NCI-H2196 (cell line): ENCODE results near the gene ADPRH.
"Not testable (repeated sequence)": the region's sequence is repeated elsewhere in the genome, so short reads cannot be mapped to it uniquely, and the experiment has no call there.

Experiments used
- DNase-seq: peaks from one replicate; lab custom pipeline; 2025; ENCODE audit not compliant: unreplicated experiment; lab: John Stamatoyannopoulos, UW

Gene ADPRH

GRCh38 chr3:119559441-119559963 lies 19.8 kb upstream of the ADPRH start, which contains the start of gene CD80:
Gene CD80 (minus strand): TSS chr3:119559614. CDS start chr3:119557728, 1,886 bp downstream.
- DNase-seq = no peak

GRCh38 chr3:119560160-119560559 lies 19.1 kb upstream of the ADPRH start:
- no peak for DNase-seq

- no peak for DNase-seq
These were observed 16.9 kb upstream of the ADPRH start for GRCh38 chr3:119562307-119562961.

DNA sequence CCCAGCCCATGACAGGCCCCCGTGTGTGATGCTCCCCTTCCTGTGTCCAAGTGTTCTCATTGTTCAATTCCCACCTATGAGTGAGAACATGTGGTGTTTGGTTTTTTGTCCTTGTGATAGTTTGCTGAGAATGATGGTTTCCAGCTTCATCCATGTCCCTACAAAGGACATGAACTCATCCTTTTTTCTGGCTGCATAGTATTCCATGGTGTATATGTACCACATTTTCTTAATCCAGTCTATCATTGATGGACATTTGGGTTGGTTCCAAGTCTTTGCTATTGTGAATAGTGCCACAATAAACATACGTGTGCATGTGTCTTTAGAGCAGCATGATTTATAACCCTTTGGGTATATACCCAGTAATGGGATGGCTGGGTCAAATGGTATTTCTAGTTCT lies 16.0 kb upstream of the ADPRH start:
- not testable (repeated sequence) for DNase-seq

- no peak for DNase-seq
These were observed 10.1 kb upstream of the ADPRH start for GRCh38 chr3:119569156-119569555.

DNA sequence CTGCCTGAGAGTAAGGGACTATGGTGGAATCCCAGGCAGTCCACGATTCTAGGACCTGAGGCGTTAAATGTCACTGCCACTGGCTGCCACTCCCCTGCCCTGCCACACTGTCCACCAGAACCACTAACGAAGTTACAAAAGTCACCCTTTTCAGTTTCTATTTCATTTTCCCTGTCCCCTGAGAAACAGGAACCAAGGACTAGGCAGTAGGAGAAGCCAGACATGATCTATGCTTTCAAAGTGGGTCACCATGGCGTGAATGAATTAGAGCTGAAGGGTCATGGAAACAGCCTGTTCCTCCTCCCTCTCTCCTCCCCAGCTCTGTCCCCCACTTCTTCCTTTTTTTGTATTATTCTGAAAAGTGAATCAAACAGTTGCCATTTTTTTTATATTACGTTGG lies 9.1 kb upstream of the ADPRH start:
- DNase-seq = no peak

- DNase-seq = no peak
These were observed 8.1 kb upstream of the ADPRH start for GRCh38 chr3:119571230-119571629.

DNA sequence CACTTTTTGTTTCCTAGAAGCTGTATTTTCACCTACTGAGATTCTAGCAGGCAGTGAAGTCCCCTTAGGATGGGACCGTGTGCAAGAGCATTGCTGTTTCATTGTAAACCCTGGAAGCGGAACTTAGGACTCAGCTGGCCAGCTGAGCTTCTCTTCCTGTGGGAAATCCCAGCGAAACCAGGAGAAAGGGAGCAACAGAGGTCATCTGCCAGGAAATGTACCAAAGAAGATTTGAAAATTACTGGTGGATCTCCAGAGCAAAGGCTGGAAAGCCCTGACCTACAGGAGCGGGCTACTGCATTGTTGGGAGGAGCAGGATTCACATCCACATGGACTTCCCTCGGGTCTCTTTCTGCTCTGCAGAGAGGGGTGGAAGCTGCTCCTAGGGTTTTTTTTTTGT lies 7.6 kb upstream of the ADPRH start:
- no peak for DNase-seq

- no peak for DNase-seq
These were observed 3.8 kb upstream of the ADPRH start for GRCh38 chr3:119575507-119575906.

- no peak for DNase-seq
These were observed 922 bp downstream of the ADPRH start for GRCh38 chr3:119580067-119580760.

DNA sequence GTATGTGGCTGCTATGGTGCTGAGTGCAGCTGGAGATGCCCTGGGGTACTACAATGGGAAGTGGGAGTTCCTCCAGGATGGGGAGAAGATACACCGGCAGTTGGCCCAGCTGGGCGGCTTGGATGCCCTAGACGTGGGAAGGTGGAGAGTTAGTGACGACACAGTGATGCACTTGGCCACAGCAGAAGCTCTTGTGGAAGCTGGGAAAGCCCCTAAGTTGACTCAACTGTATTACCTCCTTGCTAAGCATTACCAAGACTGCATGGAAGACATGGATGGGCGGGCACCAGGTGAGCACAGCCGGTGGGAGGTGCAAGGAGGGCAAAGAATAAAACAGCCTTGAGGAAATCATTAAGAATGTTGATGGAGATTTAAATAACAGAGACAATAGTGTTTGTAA lies 2.9 kb downstream of the ADPRH start:
- no peak for DNase-seq

GRCh38 chr3:119585208-119585607 lies 5.9 kb downstream of the ADPRH start:
- no peak for DNase-seq

DNA sequence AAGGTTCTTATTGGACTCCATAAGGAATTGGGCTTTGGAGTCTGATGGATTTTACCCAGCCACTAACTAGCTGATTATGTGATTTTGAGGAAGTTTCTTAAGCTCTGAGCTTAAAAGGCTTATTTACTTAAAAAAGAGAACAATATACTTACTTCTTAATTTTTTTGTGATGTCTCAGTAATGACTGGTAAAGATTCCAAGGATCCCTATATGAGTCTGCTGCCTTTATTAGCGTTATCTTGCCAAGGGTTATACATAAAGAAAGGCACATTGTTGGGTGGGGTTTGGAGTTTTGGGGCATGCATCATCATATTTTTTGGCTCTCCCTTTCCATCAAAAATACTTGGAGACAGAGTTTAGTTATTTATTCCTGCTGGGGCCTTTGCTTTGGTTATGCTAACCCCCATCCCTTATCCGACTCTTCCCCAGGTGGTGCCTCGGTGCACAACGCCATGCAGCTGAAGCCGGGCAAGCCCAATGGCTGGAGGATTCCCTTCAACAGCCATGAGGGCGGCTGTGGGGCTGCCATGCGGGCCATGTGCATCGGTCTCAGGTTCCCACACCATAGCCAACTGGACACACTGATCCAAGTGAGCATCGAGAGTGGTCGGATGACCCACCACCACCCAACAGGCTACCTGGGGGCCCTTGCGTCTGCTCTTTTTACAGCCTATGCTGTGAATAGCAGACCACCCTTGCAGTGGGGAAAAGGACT lies 6.7 kb downstream of the ADPRH start:
- DNase-seq = no peak

DNA sequence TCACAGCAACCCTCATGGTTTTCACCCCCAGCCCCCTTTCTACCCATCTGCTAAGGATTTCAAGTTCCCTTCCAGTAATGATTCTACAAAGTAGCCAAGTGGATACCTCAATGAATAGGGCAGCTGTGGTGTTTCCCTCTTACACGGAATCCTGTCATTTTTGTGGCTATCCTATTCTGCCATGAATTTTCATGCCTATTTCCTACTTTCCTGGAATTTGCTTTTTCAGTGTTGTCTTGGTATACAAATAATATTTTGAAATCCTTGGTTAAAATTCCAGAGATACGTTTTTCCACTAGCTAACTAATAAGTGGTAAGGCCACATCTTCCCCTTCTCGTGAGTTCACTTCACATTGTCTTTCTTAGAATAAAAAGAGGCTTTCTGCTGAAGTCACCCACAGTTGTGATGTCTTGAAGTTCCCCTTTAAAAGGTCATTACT lies 7.5 kb downstream of the ADPRH start:
- DNase-seq = no peak

DNA sequence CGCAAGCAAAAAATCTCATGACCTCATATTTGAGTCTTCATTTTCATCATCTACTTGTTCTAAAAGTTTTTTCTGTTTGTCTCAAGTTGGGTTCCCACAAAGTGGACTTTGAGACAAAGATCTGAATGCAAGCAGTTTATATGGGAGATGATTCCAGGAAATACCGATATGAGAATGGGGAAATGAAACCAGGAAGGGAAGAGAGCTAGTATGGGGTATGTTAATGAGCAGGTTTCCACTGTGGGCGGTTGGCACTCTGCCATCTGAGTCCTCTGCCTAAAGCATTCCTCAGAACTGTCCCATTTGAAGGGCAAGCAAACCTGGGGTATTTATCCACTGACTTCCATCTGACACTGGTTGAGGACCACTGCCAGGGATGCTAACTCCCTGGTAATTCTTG lies 8.8 kb downstream of the ADPRH start:
- DNase-seq = no peak

DNA sequence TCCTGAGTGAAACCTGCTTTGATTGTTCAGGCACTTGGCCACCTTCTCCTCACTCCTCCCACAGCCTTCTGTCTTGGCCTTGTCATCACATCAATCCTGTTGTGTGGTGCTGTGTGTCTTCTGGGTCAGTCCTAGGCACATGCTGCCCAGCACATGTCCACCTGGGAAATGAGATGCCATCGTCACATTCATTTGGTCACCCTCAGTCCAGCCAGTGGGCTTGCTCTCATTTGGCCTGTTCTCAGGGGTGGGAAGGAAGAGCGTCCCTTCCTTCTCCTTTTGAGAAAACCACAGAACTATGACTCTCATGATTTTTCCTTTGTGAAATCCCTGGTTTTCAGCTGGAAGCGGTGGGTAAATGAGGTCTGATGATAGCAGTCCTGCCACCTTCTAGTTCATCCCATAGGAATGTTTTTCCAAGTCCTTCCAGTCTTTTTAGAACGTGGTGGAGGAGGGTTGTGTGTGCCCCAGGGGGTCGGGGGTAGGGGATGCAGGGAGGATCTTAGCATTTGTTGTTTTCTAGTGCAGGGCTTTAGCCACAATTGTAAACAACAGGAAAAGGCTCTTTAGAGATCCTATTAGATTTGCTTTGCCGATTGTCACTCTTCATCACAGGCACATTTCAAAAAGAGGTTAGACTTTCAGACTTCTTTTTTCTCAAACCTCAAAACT lies 9.9 kb downstream of the ADPRH start:
- no peak for DNase-seq

- no peak for DNase-seq
These were observed 11.4 kb downstream of the ADPRH start for GRCh38 chr3:119590706-119591105.

- no peak for DNase-seq
These were observed 13.6 kb downstream of the ADPRH start for GRCh38 chr3:119592861-119593260.

DNA sequence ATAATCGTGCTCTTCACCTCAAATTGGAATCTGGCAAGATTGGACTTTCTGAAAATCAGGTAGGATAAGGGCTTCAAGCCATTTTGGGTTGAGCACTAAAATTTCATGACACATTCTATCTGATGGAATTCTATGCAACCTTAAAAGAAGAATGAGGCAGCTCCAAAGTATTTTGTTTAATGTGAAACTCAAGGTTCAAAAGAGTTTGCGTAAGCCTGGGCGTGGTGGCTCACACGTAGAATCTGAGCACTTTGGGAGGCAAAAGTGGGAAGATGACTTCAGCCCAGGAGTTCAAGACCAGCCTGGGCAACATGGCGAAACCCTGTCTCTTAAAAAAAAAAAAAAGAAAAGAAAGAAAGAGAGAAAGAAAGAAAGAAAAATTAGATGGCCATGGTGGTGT lies 14.8 kb downstream of the ADPRH start:
- DNase-seq = no peak

GRCh38 chr3:119594929-119595328 lies 15.6 kb downstream of the ADPRH start:
- DNase-seq = not testable (repeated sequence)

DNA sequence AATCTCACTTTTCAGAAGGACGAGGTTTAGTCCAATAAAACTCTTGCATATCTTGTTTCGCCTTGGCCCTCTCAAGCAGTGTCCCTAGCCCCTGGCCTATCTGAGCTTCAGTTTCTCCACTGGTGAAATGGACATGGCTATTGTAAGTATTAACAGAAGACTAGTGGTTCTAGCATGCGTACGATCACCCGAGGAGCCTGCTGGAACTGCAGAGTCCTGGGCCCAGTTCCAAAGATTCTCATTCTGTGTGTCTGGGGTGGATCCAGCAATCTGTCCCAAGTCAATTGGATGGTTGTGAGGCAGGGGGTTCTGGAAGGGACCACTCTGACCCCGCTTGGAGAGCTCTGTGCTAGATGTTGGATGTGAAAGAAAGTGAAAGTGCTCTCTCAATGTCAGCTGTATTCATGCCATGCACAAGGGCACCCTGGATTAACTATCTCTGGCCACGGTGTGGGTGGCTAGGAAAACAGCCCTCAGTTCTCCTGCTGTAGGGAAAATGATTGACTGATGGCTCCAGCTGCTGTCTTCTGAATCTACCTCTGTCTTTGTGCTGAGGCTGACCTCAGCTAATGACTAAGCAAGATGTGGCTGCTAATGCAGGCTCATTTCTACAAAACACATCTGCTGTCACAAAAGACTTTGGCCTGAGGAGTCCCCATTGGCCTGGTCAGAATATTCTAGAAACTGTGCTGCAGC lies 16.5 kb downstream of the ADPRH start:
- DNase-seq = no peak
